ENCODE measurements around the gene ZSCAN5A.
"Not testable (repeated sequence)": the region's sequence is repeated elsewhere in the genome, so short reads cannot be mapped to it uniquely, and the experiment has no call there.

The ZSCAN5A gene

GRCh38 chr19:56211718-56212117 lies 102.9 kb downstream of the ZSCAN5A start:
- no peak for DNase-seq (ENCODE audit: low read depth in 3 of 3)

- not testable (repeated sequence) for DNase-seq (ENCODE audit: low read depth in 3 of 3)
Measured at GRCh38 chr19:56210036-56210435, 104.6 kb downstream of the ZSCAN5A start.

- DNase-seq (ENCODE audit: low read depth in 3 of 3), result no peak
Measured at GRCh38 chr19:56209091-56209490, 105.5 kb downstream of the ZSCAN5A start.

DNA sequence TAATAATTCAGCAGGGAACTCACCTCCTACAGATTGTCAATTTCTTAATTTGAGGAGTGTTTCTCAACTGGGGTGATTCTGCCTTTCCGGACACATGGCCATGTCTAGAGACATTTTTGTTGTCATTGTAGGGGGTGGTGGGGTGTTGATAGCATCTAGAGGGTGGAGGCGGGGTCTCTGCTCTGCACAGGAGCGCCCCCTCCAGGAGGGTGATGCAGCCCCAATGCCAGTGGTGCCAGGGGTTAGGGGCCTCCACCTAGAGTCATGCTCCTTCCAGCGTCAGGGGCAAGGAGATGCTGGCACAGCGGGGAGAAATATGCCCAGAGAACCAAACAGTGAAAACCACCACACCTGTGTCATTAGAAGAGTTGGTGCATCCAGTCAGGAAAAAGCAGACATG lies 107.1 kb downstream of the ZSCAN5A start:
- DNase-seq (ENCODE audit: low read depth in 3 of 3), result not testable (repeated sequence)

DNA sequence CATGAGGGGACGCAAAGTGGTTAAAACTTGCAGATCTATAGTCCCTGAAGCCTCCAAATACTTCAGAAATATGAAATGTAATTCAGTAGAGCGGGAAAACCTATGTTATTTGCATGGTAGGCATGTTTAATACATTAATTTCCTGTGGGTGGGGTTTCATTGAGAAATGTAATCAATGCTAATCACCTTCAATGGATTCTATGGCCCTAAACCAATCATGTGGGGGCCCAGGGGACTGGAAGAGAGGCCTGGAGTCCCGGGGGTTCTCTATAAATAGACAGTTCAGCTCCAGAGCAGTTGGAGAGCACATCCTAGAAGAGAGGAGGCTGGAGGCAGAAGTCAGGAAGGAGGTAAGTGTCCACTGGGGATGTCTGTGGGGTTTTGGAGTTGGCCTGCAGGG lies 112.7 kb downstream of the ZSCAN5A start, which contains the start of gene ZSCAN5C:
Gene ZSCAN5C, plus strand, starts transcription at position 301 of the 400 bp plus-strand sequence. CDS start 3,641 bp downstream, outside the sequence.
- no peak for DNase-seq (ENCODE audit: low read depth in 3 of 3)

DNA sequence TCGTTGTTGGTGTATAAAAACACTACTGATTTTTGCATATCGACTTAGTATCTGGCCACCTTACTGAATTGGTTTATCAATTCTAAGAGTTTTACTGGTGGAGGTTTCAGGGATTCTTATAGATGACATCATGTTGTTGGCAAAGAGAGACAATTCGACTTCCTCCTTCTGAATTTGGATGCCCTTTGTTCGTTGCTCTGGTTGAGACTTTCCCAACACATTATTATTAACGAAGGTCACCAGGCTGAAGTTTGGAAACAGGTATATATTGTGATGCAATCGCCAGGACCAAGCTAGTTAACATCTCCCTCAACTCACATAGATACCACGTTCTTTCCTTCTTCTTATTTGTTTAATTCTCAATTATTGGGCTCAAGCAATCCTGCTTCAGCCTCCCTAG lies 115.0 kb downstream of the ZSCAN5A start:
- no peak for DNase-seq (ENCODE audit: low read depth in 3 of 3)

GRCh38 chr19:56197646-56198045 lies 117.0 kb downstream of the ZSCAN5A start, which contains the start of gene ZSCAN5B:
Gene ZSCAN5B (minus strand): TSS chr19:56197783. CDS start chr19:56193052, 4,731 bp downstream.
- not testable (repeated sequence) for DNase-seq (ENCODE audit: low read depth in 3 of 3)

GRCh38 chr19:56193981-56194640 lies 120.5 kb downstream of the ZSCAN5A start:
- DNase-seq (ENCODE audit: low read depth in 3 of 3), result no peak

- DNase-seq (ENCODE audit: low read depth in 3 of 3), result no peak
Measured at GRCh38 chr19:56191711-56192110, 122.9 kb downstream of the ZSCAN5A start.

DNA sequence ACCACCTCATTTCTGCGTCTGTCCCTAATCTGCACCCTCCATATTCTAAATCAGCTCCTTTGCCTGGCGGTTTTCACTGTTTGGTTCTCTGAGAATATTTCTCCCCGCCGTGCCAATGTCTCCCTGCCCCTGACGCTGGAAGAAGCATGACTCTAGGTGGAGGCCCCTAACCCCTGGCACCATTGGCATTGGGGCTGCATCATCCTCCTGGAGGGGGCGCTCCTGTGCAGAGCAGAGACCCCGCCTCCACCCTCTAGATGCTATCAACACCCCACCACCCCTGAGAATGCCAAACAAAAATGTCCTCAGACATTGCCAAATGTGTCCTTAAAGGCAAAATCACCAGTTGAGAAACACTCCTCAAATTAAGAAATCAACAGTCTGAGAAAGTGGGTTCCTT lies 123.5 kb downstream of the ZSCAN5A start:
- DNase-seq (ENCODE audit: low read depth in 3 of 3), result no peak

DNA sequence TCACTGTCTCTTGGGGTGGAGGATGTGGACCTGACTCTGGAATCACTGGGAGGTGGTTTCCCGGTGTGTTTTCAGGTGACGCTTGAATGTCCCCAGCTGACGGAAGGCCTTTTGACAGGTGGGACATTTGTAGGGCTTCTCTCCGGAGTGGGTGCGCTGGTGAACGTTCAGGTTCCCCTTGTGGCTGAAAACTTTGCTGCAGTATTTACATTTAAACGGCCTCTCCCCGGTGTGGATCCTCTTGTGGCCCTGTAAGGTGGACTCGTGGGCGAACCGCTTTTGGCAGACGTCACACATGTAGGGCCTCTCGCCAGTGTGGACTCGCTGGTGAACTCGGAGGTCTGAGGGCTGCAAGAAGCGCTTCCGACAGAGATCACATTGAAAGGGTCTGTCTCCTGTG lies 124.9 kb downstream of the ZSCAN5A start:
- no peak for DNase-seq (ENCODE audit: low read depth in 3 of 3)

DNA sequence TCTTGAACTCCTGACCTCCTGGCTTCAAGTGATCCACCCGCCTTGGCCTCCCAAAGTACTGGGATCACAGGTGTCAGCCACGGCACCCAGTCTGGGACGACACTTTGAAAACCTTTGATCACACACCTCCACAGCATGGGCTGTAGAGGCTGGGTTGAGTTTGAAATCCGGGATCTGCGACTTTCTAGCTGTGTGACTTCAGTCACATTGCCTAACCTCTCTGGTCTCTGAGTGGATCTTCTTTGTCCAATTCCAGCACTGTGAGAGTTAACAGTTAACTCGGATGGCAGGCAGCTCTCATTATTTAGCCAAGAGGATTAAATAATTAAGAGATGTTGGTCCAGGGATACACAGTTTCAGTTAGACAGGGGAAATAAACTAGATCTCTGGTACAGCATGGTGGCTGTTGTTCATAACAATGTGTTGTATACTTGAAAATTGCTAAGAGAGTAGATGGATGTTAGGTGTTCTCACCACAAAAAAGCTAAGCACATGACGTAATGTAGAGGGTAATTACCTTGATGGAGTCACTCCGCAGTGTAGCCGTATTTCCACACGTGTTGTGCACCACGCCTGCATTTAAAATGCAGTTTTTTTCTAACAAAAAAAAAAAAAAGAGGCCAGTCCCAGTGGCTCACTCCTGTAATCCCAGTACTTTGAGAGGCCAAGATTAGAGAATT lies 136.9 kb downstream of the ZSCAN5A start:
- DNase-seq (ENCODE audit: low read depth in 3 of 3), result no peak

DNA sequence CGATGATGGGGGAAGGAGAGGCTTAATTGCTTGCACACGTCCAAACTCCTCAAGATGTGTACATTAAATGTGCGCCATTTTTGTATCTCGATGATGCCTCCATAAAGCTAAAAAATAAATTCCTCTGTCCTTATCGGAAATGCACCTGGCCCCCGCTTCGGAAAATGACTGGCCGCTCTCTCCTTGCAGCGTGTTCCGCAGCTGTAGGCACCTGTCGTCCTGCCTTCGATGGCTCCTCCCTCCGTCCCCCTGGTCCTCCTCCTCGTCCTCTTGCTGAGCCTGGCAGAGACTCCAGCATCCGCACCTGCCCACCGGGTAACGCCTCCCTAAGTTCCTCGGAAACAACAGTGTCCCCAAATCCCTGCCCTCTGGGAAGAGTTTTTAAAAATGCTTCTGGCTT lies 137.8 kb downstream of the ZSCAN5A start:
- no peak for DNase-seq (ENCODE audit: low read depth in 3 of 3)

DNA sequence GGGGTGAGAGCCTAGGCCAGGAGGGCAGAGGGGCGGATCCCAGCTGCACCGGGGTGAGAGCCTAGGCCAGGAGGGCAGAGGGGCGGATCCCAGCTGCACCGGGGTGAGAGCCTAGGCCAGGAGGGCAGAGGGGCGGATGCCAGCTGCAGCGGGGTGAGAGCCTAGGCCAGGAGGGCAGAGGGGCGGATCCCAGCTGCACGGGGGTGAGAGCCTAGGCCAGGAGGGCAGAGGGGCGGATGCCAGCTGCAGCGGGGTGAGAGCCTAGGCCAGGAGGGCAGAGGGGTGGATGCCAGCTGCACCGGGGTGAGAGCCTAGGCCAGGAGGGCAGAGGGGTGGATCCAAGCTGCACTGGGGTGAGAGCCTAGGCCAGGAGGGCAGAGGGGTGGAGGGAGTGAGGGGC lies 138.3 kb downstream of the ZSCAN5A start:
- DNase-seq (ENCODE audit: low read depth in 3 of 3), result not testable (repeated sequence)

DNA sequence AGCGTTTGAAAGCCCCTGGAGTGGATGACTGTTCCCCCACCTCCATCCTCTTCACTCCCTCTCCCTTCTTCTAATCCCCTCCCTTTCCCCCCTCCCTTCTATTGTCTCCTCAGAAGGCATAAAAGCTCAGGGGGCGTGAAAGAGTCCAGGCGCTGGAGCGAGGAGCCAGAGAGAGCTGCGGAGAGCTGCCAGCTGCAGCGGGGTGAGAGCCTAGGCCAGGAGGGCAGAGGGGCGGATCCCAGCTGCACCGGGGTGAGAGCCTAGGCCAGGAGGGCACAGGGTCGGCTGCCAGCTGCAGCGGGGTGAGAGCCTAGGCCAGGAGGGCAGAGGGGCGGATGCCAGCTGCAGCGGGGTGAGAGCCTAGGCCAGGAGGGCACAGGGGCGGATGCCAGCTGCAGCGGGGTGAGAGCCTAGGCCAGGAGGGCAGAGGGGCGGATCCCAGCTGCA lies 138.8 kb downstream of the ZSCAN5A start, which contains the start of gene GALP:
Gene GALP, plus strand, starts transcription at position 148 of the 447 bp plus-strand sequence. CDS start 1,101 bp downstream, outside the sequence.
- not testable (repeated sequence) for DNase-seq (ENCODE audit: low read depth in 3 of 3)

DNA sequence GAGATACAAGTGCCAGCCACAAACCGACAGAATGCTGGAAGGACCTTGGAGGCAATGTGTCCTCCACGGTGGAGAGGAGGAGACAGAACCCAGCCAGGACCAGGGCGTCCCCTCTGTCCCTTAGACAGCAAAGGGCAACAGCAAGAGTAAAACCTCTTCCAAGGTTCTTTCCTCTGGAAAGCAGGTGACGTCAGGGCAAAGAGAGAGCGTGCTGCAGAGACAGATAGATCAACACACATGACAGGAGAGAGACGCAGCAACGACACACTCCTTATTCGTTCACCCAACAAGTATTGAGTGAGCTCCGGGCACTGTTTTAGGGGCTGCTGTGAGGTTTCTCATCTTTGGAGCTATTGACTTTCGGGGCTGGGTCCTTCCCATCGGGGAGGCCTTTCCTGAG lies 140.1 kb downstream of the ZSCAN5A start:
- DNase-seq (ENCODE audit: low read depth in 3 of 3), result no peak

DNA sequence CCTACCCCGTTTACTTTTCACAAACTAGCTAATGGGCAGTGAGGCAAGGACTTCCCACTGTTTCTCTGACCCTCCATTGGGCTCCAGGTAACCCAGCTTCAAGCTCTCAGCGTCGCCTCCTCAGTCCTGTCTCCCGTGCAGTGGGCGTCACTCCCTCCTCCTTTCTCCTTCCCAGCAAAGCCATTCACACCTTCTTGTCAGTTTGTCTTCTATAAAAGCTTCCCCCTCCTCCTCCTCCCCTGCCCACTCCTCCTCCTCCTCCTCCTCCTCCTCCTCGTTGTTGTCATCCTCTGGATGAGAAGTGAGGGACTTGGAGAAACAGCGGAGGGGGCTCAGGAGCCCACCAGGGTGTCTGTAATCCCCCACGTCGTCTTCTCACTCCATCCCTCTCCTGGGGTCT lies 140.6 kb downstream of the ZSCAN5A start:
- DNase-seq (ENCODE audit: low read depth in 3 of 3), result no peak
